GM18868 (cell line): ENCODE data around the gene HMCN2.
"Not testable (repeated sequence)": the region's sequence is repeated elsewhere in the genome, so short reads cannot be mapped to it uniquely, and the experiment has no call there.

Experiments used
- ATAC-seq: cut with Tn5 transposase; IDR thresholded peaks from one replicate; pipeline ENCODE4 v1.9.1; 2021; ENCODE audit warnings: mild to moderate bottlenecking, moderate library complexity; ENCODE audit not compliant: unreplicated experiment

HMCN2 gene

GRCh38 chr9:130237763-130238524 lies 27.6 kb upstream of the HMCN2 start:
- no peak for ATAC-seq

- peak; percentile 15 for ATAC-seq
Observed at GRCh38 chr9:130239363-130239695, 26.2 kb upstream of the HMCN2 start.

GRCh38 chr9:130239741-130240241 lies 25.8 kb upstream of the HMCN2 start:
- ATAC-seq, result peak; percentile 69

GRCh38 chr9:130240410-130241197 lies 25.0 kb upstream of the HMCN2 start:
- peak; percentile 47 for ATAC-seq

- no peak for ATAC-seq
Observed at GRCh38 chr9:130241198-130241535, 24.4 kb upstream of the HMCN2 start.

GRCh38 chr9:130242270-130243014 lies 23.1 kb upstream of the HMCN2 start:
- ATAC-seq, result no peak

- ATAC-seq, result no peak
Observed at GRCh38 chr9:130243015-130243881, 22.3 kb upstream of the HMCN2 start.

GRCh38 chr9:130243882-130244170 lies 21.7 kb upstream of the HMCN2 start:
- ATAC-seq, result no peak

- no peak for ATAC-seq
Observed at GRCh38 chr9:130244548-130245165, 20.9 kb upstream of the HMCN2 start.

GRCh38 chr9:130245474-130245873 lies 20.1 kb upstream of the HMCN2 start:
- ATAC-seq, result no peak

- no peak for ATAC-seq
Observed at GRCh38 chr9:130246126-130246525, 19.4 kb upstream of the HMCN2 start.

- no peak for ATAC-seq
Observed at GRCh38 chr9:130254747-130255630, 10.6 kb upstream of the HMCN2 start.

GRCh38 chr9:130255631-130256134 lies 9.9 kb upstream of the HMCN2 start:
- ATAC-seq, result no peak

GRCh38 chr9:130256644-130257043 lies 8.9 kb upstream of the HMCN2 start:
- no peak for ATAC-seq

GRCh38 chr9:130258137-130258536 lies 7.4 kb upstream of the HMCN2 start:
- not testable (repeated sequence) for ATAC-seq

- no peak for ATAC-seq
Observed at GRCh38 chr9:130259044-130259443, 6.5 kb upstream of the HMCN2 start.

- ATAC-seq, result no peak
Observed at GRCh38 chr9:130260816-130261765, 4.5 kb upstream of the HMCN2 start.
